IMR-90 (cell line): ENCODE data around the gene PTPRO.

Experiments
- BHLHE40 ChIP-seq: fragments of 150-350 bp; IDR thresholded peaks from 2 replicates; pipeline ENCODE4 v1.6.1; 2016; ENCODE audit warnings: mild to moderate bottlenecking, low read depth, low read length
- CEBPB ChIP-seq: IDR thresholded peaks from 2 replicates; pipeline ENCODE4 v1.6.1; 2012; ENCODE audit warnings: low read depth, low read length, improper control_type of control experiment
- CHD1 ChIP-seq: IDR thresholded peaks from 2 replicates; pipeline ENCODE4 v1.6.1; 2012; ENCODE audit warnings: low read depth, low read length, improper control_type of control experiment
- FOS ChIP-seq: fragments of 150-350 bp; IDR thresholded peaks from 2 replicates; pipeline ENCODE4 v1.6.1; 2016; ENCODE audit warnings: low read depth, low read length
- MXI1 ChIP-seq: IDR thresholded peaks from 2 replicates; pipeline ENCODE4 v1.6.1; 2012; ENCODE audit warnings: low read depth, mild to moderate bottlenecking, low read length, moderate library complexity, borderline replicate concordance
- POLR2A ChIP-seq: IDR thresholded peaks from 2 replicates; pipeline ENCODE4 v1.6.1; 2012; ENCODE audit warnings: mild to moderate bottlenecking, low read depth, low read length
- RAD21 ChIP-seq: IDR thresholded peaks from 2 replicates; pipeline ENCODE4 v1.6.1; 2012; ENCODE audit warnings: low read length, improper control_type of control experiment
- RCOR1 ChIP-seq: IDR thresholded peaks from 2 replicates; pipeline ENCODE4 v1.6.1; 2012; ENCODE audit warnings: mild to moderate bottlenecking, low read length, improper control_type of control experiment; ENCODE audit not compliant: insufficient replicate concordance
- RFX5 ChIP-seq: IDR thresholded peaks from 2 replicates; pipeline ENCODE4 v1.8.0; 2012; ENCODE audit warnings: low read depth, mild to moderate bottlenecking, low read length, moderate library complexity
- SMC3 ChIP-seq: fragments of 150-350 bp; IDR thresholded peaks from 2 replicates; pipeline ENCODE4 v1.6.1; 2016; ENCODE audit warnings: low read depth, mild to moderate bottlenecking, antibody characterized with exemption, low read length, moderate library complexity
- TF ChIP-seq, protein P1 (sequence below): conservative IDR thresholded peaks from 2 replicates; pipeline ENCODE4 v1.5.1; 2012; ENCODE audit warnings: mild to moderate bottlenecking, low read depth, low read length, improper control_type of control experiment
- TF ChIP-seq, protein P2 (sequence below): fragments of 150-350 bp; IDR thresholded peaks from 2 replicates; pipeline ENCODE4 v1.6.1; 2016; ENCODE audit warnings: low read depth, mild to moderate bottlenecking, low read length, moderate library complexity, borderline replicate concordance
- TF ChIP-seq, protein P3 (sequence below): fragments of 150-350 bp; IDR thresholded peaks from 2 replicates; pipeline ENCODE4 v1.6.1; 2017; ENCODE audit warnings: mild to moderate bottlenecking, antibody characterized with exemption, low read length, low read depth

DNA sequence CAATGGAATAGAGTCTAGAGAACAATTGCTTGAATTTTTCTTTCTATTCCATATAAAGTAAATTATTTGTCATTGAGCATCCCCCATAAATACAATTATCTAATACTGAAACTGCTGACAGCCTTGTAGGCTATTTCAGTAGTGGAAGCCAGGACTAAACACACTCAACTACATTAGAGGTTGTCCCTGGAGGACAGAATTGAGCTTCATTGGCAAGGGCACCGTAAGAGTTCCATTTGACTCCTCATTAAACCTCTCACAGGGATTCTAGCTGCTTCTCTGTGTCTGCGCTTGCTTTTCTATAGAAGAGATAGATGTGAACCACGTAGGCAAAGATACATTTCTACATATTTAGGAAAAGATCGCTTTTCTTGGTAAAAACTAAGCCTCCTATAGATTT, 3.5 kb upstream of the PTPRO start:
- TF ChIP-seq, protein P1, sequence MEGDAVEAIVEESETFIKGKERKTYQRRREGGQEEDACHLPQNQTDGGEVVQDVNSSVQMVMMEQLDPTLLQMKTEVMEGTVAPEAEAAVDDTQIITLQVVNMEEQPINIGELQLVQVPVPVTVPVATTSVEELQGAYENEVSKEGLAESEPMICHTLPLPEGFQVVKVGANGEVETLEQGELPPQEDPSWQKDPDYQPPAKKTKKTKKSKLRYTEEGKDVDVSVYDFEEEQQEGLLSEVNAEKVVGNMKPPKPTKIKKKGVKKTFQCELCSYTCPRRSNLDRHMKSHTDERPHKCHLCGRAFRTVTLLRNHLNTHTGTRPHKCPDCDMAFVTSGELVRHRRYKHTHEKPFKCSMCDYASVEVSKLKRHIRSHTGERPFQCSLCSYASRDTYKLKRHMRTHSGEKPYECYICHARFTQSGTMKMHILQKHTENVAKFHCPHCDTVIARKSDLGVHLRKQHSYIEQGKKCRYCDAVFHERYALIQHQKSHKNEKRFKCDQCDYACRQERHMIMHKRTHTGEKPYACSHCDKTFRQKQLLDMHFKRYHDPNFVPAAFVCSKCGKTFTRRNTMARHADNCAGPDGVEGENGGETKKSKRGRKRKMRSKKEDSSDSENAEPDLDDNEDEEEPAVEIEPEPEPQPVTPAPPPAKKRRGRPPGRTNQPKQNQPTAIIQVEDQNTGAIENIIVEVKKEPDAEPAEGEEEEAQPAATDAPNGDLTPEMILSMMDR = no peak
- no peak for TF ChIP-seq POLR2A
- no peak for TF ChIP-seq MXI1
- no peak for TF ChIP-seq SMC3
- TF ChIP-seq RAD21 = no peak
- TF ChIP-seq CEBPB = no peak
- no peak for TF ChIP-seq CHD1
- TF ChIP-seq, protein P2, sequence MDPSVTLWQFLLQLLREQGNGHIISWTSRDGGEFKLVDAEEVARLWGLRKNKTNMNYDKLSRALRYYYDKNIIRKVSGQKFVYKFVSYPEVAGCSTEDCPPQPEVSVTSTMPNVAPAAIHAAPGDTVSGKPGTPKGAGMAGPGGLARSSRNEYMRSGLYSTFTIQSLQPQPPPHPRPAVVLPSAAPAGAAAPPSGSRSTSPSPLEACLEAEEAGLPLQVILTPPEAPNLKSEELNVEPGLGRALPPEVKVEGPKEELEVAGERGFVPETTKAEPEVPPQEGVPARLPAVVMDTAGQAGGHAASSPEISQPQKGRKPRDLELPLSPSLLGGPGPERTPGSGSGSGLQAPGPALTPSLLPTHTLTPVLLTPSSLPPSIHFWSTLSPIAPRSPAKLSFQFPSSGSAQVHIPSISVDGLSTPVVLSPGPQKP = no peak
- TF ChIP-seq BHLHE40 = no peak
- no peak for TF ChIP-seq FOS
- no peak for TF ChIP-seq RFX5
- TF ChIP-seq, protein P3, sequence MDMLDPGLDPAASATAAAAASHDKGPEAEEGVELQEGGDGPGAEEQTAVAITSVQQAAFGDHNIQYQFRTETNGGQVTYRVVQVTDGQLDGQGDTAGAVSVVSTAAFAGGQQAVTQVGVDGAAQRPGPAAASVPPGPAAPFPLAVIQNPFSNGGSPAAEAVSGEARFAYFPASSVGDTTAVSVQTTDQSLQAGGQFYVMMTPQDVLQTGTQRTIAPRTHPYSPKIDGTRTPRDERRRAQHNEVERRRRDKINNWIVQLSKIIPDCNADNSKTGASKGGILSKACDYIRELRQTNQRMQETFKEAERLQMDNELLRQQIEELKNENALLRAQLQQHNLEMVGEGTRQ = no peak
- no peak for TF ChIP-seq RCOR1
